Measurements from ENCODE around the gene NRG2.

Gene NRG2

GRCh38 chr5:139871614-139872013 is 171.5 kb downstream of the NRG2 start:
- no peak for TF ChIP-seq CTCF (IDR thresholded peaks at IDR 0.05)
- TF ChIP-seq ZFX (IDR thresholded peaks at IDR 0.05; ENCODE audit: borderline replicate concordance) = no peak
- H3K27ac ChIP-seq = no peak overlapping the region

GRCh38 chr5:139870677-139871076 is 172.4 kb downstream of the NRG2 start:
- TF ChIP-seq CTCF (IDR thresholded peaks at IDR 0.05) (no peak), ZFX (IDR thresholded peaks at IDR 0.05; ENCODE audit: borderline replicate concordance) (no peak)

GRCh38 chr5:139869042-139869790 is 173.9 kb downstream of the NRG2 start:
- H3K27ac ChIP-seq = no peak overlapping the region

More at GRCh38 chr5:139870677-139871076, 172.4 kb downstream of the NRG2 start:
- no peak overlapping the region for H3K27ac ChIP-seq

GRCh38 chr5:139867581-139867980 is 175.5 kb downstream of the NRG2 start:
- TF ChIP-seq CTCF (IDR thresholded peaks at IDR 0.05) (no peak), ZFX (IDR thresholded peaks at IDR 0.05; ENCODE audit: borderline replicate concordance) (no peak)
- no peak overlapping the region for H3K27ac ChIP-seq

More at GRCh38 chr5:139869042-139869790, 173.9 kb downstream of the NRG2 start:
- TF ChIP-seq CTCF (IDR thresholded peaks at IDR 0.05) (no peak), ZFX (IDR thresholded peaks at IDR 0.05; ENCODE audit: borderline replicate concordance) (no peak)

- TF ChIP-seq ZFX (IDR thresholded peaks at IDR 0.05; ENCODE audit: borderline replicate concordance) = no peak
- no peak overlapping the region for H3K27ac ChIP-seq
Observed at GRCh38 chr5:139867109-139867508, 176.0 kb downstream of the NRG2 start.

GRCh38 chr5:139864716-139865483 is 178.2 kb downstream of the NRG2 start:
- TF ChIP-seq CTCF (IDR thresholded peaks at IDR 0.05) = no peak
- TF ChIP-seq ZFX (IDR thresholded peaks at IDR 0.05; ENCODE audit: borderline replicate concordance) = no peak

GRCh38 chr5:139863855-139864558 is 179.1 kb downstream of the NRG2 start:
- peak; percentile 86 for TF ChIP-seq CTCF (IDR thresholded peaks at IDR 0.05)
- TF ChIP-seq ZFX (IDR thresholded peaks at IDR 0.05; ENCODE audit: borderline replicate concordance) = no peak

More at GRCh38 chr5:139864716-139865483, 178.2 kb downstream of the NRG2 start:
- H3K27ac ChIP-seq = no peak overlapping the region

More at GRCh38 chr5:139863855-139864558, 179.1 kb downstream of the NRG2 start:
- no peak overlapping the region for H3K27ac ChIP-seq

Measured in 22Rv1 (cell line).